Fibroblast of skin of scalp (primary cell): ENCODE data around the gene FGF14.
"Not testable (repeated sequence)": the region's sequence is repeated elsewhere in the genome, so short reads cannot be mapped to it uniquely, and the experiment has no call there.

Source experiments
- DNase-seq: peaks from one replicate; pipeline ENCODE4 v3.0.0-alpha.2; 2013

The FGF14 gene

DNA sequence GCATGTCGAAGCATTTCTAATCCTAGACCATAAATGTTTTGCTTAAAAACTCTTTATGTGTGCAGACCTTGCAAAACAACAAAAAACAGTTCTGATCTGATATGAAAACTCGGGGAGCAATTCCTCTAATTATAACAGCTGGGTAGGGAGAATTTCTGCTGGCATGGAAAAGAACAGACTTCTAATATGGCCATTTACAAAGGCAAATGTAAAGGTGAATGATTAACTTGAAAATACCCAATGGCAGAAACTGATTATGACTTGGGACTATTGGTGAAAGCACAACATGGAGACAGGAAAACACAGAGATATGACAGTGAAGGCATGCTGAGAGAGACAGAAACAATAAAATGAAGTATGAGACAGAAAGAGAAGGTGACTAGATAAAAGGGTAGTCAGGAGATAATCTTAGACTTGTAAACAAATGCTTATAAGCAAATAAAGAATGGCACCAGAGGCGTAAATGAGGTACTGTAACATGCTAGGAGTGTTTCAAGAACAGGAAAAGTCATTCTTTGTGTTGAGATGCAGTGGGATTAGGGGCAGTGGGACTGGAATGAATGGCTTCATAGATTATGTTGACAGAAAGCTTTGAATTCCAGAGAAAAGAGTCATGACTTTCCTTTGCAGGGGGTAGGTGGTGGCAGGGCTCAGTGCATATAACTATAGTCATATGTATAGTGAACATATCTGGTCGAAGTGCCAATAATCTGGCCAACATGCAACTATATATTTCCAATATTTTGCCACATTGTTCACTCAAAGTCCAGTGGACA is 556.4 kb downstream of the FGF14 start:
- DNase-seq: peak; percentile 77

DNA sequence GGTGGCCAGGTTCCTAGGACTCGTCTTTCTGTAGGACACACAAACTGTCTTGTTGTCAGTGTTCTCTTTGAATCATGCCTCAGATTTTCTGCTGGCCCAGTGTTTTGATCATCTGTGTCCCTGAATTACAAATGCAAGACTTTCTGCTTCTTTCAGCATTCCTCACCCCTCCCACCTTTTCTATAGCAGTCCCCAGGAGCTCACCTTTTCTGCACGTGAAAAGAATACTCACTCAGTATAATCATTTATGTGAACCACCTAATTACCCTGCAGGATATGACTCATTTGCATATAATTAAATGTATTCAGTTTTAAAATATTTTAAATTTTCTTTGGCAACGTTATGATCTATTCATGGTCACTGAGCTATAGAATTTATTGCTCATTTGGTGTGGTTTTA is 560.1 kb downstream of the FGF14 start:
- DNase-seq: no peak

DNA sequence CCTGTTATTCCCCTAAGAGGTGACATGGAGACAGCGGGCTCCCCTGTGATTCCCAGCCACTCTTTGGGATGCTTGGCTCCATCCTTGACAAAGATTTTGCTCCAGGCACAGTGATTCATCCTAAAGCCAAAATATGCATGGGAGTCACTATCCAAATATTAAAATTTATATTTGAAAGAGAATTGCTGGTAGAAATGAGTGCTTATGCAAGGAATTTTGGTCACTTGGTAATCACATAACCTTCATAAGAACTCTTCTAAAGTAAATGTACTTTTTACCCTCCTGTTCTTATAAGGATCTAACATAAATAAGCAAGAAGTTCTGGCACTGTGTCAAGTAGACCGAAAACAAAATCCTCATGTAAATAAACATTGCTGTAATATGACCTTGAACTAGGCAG is 563.5 kb downstream of the FGF14 start:
- peak; percentile 53 for DNase-seq

DNA sequence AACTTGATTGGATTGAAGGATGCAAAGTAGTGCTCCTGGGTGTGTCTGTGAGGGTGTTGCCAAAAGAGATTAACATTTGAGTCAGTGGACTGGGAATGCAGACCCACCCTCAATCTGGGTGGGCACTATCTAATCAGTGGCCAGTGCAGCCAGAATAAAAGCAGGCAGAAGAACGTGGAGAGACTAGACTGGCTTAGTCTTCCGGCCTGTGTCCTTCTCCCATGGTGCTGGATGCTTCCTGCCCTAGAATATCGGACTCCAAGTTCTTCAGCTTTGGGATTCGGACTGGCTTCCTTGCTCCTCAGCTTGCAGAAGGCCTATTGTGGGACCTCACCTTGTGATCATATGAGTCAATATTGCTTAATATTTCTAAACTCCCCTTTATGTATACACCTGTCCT is 564.1 kb downstream of the FGF14 start:
- DNase-seq: not testable (repeated sequence)

DNA sequence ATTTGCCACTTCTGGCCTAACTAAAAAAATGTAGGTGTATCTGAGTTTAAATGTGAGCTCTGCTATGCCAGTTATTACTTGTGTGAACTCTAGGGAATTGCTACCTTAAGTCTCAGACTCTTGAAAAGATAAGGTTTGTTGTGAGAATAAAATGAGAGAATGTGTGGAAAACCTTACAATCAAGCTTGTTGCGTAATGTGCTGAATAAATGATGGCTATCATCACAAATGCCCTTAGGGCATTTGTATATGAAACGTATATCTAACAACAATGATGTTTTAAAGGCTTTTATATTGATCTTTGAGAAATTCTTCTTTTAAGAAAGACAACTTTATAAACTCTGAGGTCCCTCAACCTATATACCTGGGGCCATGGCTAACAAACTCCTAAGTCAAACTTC is 564.6 kb downstream of the FGF14 start:
- DNase-seq: no peak

DNA sequence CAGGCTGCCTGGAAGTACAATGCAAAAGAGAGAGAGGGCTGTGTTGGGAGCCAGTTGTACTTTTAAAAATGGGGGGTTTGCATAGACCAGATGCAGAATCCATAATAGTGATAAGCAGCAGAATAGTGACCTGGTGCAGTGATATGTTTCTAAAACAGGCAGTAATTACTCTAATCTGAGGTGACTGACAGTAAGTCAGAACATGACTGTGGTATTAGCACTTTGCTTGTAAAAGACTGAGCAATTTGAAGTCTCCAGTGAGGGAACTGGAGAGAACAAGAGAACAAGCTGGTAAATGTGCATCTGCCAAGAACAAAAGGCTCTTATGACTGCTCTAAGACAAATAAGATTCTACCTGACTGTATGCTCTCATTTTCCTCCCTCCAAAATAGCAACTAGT is 565.9 kb downstream of the FGF14 start:
- no peak for DNase-seq

DNA sequence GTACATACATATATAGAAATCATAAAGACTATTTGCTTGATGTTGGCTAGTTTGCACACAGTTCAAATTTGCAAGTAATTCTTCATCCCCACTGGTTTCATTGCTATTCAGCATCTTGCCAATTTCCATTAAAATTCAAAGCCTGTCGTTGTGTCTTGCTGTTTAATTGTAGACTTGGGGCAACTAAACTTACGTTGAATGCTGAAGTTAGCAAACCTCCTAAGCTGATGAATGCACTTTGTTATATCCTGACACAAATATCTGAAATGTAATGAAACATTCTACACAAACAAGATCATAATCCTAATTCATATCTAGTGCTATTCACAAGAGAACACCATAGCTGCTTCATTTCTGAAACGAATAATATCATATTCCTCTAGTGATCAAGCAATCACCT is 568.2 kb downstream of the FGF14 start:
- DNase-seq: no peak

DNA sequence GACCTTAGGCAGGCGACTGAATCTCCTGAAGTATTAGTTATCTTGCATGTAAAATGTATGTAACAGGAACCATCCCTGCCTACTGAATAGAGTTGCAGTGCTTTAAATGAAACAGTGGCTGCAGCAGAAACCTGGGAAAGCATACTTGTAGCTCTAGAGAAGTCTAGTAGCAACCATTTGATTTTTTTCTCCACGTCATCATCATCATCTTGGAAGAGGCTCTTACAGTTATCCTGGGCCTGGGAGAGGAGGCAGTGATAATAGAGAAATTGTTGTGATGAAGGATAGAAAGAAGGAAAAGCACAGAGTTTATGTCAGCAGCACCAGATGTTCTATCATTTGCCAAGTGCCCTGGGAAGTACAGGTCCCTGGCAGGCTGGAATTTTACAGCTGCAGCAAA is 571.8 kb downstream of the FGF14 start:
- no peak for DNase-seq

DNA sequence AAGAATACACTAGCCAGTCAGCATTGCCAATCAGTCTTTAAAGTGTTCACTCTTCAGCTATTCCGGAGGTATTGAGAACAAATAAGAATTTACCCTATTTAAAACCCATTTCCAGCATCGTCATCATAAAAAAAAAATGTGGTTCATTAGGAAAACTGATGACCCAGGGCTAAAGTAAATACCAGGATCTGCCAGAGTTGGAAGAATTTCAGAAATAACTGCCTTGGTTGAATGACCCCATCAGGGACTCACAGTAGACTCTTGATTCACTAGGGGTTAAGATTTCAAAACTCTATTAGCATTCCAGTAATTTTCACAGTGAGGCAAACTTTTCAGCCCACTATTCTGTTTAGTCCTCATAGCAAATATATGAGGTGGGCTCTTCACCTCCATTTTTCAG is 572.4 kb downstream of the FGF14 start:
- peak; percentile 9 for DNase-seq

DNA sequence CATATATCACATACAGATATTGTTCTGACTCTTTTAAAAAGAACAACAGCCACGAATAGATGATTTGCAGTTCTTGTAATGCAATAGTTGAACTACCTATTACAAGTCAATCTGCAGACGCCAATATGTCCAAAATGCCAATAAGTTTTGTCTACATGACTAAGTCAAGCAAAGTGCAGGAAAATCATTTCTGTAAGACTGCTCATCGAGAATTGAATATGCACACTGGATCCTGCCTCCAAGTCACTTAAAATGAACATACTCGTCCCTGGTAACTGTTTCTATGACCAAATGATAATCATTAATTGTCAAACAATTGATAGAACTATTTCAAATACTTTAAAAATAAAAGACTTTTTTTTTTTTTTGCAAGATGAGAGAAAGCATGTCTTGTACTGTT is 573.7 kb downstream of the FGF14 start:
- DNase-seq: no peak

DNA sequence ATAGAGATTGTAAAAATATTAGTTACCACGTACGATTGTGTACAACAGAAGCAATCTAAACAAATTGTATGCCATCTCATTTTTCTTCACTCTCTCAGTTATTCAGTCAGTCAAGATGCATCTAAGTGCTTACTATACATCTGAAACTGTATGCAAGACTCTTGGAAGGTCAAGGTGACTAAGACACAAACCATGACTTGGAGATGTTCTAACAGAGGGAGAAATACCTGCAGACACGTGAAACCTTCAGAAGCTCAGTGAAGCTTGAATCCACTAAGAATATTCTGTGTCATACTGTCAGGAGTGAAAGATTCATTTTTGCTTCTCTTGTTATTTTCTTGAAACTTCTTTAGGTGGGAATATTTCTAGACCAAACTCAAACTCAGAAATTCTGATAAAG is 584.0 kb downstream of the FGF14 start:
- no peak for DNase-seq

DNA sequence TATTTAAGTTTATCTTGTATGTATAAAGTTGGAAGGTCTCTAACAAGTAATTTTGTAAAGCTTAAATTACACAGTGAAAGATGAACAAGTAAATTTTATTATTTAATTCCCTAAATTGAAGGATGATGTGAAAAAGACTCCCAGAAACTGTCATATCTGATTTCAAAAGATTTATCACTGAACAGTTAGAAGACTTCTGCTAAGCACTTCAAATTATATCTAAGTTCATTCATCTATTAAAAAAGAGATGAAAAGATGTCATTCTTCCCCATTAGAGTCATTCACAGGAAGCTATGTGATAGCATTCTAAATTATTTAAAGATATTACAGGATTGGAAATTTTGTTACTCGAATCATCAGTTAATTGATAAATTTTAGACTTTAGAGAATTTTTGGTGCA is 590.0 kb downstream of the FGF14 start:
- no peak for DNase-seq

DNA sequence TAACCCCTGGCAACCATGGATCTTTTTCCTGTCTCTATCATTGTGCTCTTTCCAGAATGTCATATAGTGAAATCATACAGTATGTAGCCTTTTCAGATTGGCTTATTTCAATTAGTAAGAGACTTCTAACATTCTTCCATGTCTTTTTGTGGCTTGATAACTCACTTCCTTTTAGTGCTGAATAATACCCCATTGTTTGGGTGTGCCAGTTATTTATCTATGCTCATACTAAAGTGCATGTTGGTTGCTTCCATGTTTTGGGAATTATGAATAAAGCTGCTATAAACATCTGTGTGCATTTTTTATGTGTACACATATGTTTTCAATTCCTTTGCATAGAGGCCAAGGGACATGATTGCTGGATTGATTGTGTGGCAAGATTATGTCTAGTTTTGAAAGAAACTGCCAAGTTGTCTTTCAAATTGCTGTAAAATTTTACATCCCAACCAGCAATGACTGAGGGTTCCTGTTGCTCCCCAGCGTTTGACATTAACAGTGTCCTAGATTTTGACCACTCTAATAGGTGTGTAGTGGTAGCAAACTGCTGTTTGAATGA is 590.5 kb downstream of the FGF14 start:
- no peak for DNase-seq

DNA sequence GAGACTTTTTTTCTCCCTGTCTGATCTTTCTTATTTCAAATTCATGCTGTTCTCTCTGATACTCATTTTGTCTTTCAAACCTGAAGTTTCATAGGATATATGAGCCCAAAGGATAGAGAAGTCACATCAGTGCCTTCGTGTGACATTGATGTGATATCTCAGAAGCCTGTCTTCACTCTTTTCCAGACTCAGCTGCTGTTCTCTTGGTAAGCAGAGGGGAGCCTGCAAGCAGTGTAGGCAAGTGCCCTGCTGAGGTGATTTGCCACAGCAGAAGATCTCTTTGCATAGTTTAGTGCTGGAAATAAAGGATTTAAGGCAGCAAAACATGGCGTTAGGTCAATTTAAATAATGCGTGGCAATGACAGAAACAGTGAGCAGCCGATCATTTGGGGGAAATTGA is 602.7 kb downstream of the FGF14 start:
- DNase-seq: no peak

DNA sequence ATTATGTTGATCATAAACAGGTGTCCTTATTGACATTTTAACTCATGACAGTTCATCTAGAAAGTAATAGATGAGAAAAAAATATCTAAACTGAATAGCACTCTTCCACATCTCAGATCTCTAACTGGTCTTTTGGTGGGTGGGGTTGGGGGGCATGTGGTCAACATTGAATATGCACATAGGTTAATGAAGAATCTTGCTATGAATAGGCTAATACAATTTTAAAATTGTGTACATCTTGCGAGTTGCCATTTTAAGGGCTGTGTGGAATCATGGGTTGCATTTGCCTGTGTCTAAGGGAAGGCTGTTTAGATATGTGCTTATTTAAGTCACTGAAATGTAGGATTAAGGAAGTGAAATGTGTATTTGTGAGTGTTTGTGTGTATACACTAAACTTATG is 603.4 kb downstream of the FGF14 start:
- DNase-seq: no peak

DNA sequence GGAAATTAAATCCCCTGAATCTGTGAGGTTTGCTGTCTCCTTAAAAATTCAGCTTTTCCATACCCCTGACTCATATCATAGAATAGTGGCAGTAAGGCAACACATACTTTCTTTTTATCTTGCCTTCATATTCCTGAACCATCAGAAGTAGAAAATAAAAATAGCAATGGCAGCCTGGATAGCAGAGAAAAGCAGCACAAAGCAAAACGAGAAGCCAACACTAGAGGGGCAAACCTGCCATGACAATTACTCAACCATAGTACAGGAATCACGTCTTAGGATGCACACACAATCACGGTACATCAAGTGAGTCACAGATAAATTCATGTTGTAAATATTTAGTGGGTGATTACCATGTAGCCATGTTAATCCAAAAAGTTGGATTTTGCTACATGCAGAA is 606.4 kb downstream of the FGF14 start:
- DNase-seq: no peak

DNA sequence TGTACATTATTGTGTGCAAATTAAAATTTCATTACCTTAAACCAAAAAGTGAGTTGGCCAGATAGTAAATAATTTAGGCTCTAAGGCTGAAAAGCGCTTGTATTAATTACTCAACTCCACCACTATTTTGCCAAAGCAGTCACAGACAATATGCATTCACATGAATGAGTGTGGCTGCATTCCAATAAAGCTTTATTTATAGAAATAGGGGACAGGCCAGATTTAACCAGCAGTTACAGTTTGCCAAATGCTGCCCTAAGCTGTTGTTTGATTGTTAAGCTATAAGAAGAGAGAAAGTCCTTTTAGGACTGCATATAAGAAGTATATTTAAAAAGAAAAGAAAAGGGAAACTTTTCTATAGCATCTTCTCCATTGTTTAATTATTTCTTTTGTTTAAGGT is 606.8 kb downstream of the FGF14 start:
- no peak for DNase-seq

DNA sequence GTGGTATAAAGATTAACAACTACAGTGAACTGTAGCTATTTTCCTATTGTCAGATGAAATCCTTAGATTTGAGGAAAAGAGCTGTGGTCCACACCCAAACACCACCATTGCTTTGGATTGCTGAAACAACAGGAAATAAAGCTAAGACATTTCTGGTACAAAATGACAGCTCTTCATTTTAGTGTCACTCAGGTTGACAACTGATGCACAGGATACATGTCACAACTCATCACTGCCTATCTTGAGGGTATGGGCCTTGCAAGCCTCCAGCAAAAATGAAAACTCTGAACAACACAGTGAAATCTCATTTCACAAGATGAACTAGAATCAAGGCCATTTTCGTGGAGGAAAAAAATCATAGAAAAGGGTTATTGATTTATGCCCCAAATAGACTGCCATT is 609.7 kb downstream of the FGF14 start:
- no peak for DNase-seq

DNA sequence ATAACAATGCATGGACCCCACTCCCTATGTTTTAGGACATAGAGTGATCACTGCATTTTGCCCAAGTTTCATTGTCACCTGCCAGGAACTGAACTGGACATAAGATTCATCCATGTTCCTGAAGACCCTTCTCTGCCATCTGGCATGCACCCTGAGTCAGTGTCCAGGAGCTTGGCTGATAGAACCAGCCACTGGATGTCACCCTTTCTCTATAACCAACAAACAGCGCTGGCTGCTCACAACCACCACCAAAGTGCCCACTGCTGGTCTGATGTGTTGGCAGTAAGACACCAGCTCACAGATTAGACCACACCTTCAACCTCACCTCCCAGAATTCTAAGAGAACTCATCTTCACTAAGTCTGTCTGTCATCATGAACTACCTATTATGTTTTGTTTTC is 616.0 kb downstream of the FGF14 start:
- peak; percentile 44 for DNase-seq

DNA sequence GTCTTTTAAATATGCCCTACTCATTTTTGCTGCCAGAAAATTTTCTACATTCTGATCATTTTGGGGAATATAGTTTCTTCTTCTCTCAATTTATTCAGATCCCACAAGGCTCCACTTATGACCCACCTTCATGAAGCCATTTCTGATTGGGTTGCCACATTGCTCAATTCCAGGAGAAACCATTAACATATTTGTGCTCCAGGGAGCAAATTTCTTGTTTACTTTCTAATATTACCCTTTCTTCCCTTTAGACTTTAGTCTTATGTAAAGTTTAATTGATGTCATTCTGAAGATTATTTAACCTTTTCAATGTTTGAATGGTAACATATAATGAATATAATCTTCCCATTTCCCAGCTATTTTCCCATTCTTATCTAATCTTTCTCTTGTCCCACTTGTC is 617.5 kb downstream of the FGF14 start:
- DNase-seq: no peak

DNA sequence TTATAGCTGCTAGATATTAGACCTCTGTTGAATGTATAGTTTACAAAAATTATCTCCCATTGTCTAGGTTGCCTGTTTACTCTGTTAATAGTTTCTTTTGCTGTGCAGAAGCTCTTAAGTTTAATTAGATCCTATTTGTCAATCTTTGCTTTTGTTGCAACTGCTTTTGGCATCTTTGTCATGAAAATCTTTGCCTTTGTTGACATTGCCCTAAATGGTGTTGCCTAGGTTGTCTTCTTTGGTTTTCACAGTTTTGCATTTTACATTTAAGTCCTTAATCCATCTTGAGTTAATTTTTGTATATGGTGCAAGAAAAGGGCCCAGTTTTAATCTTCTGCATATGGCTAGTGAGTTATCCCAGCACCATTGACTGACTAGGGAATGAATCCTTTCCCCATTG is 618.3 kb downstream of the FGF14 start:
- DNase-seq: no peak

DNA sequence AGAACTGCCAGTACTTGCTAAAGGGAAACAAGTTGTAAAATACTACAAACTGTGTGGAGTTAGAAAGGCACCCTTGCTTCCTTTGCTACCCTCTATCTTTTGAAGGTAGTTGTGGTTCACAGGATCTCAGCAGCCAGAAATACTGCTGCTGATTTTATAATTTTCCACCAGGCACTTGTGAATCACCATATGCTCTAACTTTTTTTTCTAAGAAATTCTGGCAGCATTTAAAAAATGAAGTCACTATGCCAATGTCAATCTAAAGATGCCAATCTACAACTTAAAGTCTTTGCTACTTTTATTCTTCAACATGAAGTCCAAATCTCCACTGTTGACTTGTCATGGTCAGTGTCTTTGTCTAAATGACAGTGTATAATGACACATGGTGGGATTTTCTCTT is 621.6 kb downstream of the FGF14 start:
- no peak for DNase-seq

DNA sequence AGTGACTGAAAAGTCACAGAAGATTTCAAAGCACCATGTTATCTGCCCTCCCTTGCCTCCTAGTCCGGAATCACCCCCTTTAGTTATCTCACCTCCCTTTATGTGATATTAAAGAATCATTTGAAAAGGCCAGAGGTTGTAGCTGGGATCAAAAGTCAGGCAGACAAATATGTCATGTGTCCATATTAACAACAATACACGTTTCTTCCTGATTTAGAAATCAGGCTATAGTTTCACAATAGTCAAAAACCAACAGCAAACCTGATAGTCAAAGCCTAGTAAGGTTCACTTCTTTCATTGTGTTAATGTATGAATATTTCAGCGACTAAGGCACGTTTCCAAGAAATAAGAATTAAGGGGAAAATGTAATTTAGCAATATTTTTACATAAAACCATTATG is 622.7 kb downstream of the FGF14 start:
- DNase-seq: no peak

DNA sequence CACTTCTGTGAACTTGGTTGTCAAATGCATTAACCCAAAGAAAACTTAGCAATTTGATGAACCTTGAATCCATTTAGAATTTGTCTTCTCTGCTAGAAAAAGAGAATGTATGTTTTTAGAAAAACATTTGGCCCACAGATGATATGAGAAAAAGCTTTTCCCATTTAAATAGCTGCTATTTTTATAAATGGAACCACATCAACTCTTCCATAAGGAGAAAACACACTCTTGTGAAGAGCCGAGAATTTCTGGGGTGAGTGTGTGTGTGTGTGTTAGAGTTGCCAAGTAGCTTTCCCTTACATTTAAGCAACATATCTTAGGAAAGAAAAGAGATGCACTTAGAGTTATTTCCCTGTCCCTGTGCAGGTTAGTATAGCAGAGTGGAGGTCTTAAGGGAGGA is 626.6 kb downstream of the FGF14 start:
- DNase-seq: no peak

DNA sequence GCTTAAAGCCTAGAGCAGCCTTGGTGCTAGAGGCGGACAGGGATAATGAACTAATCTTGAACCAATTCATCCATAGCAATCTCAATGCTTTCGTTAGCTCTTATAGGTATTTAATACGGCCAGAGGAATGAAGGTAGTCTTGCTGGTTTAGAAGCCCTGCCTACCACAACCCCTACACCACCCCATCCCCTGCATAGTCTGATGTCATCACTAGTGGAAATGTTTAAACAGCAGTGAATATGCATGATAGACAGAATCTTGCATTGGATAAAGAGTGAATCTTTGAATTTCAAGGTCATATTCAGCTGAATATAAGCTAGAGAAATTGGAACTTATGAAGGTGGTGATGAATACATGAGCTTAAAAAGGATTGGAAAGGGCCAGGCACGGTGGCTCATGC is 627.5 kb downstream of the FGF14 start:
- no peak for DNase-seq
